GM04504 (cell line): ENCODE measurements around the gene PAIP1.
"Not testable (repeated sequence)": the region's sequence is repeated elsewhere in the genome, so short reads cannot be mapped to it uniquely, and the experiment has no call there.

Experiments
- DNase-seq: peaks from one replicate; pipeline ENCODE4 v3.0.0-alpha.2; 2012; ENCODE audit warnings: low read depth

PAIP1 gene

GRCh38 chr5:43556857-43557542 lies at the start of gene PAIP1:
Gene PAIP1, minus strand, starts transcription at chr5:43557077. Its CDS starts 231 bp downstream, at chr5:43556846.
- peak; percentile 76 for DNase-seq

GRCh38 chr5:43606351-43606750 lies 49.5 kb upstream of the PAIP1 start:
- DNase-seq, result no peak

GRCh38 chr5:43604699-43605098 lies 47.8 kb upstream of the PAIP1 start:
- DNase-seq, result no peak

- DNase-seq, result peak; percentile 16
Observed at GRCh38 chr5:43603344-43604217, 46.7 kb upstream of the PAIP1 start.

- peak; percentile 24 for DNase-seq
Observed at GRCh38 chr5:43602461-43603343, 45.8 kb upstream of the PAIP1 start, which contains the start of gene NNT. Gene NNT, plus strand, starts transcription at chr5:43603180. Its CDS starts 6,016 bp downstream, at chr5:43609196.

GRCh38 chr5:43601454-43602260 lies 44.8 kb upstream of the PAIP1 start:
- DNase-seq, result peak; percentile 15

GRCh38 chr5:43598927-43599326 lies 42.0 kb upstream of the PAIP1 start:
- DNase-seq, result not testable (repeated sequence)

- no peak for DNase-seq
Observed at GRCh38 chr5:43592363-43592762, 35.5 kb upstream of the PAIP1 start.

GRCh38 chr5:43590700-43591099 lies 33.8 kb upstream of the PAIP1 start:
- DNase-seq, result no peak

- DNase-seq, result no peak
Observed at GRCh38 chr5:43589310-43589709, 32.4 kb upstream of the PAIP1 start.

- no peak for DNase-seq
Observed at GRCh38 chr5:43588842-43589241, 32.0 kb upstream of the PAIP1 start.

GRCh38 chr5:43584166-43584699 lies 27.4 kb upstream of the PAIP1 start:
- DNase-seq, result no peak

GRCh38 chr5:43583724-43584123 lies 26.8 kb upstream of the PAIP1 start:
- no peak for DNase-seq

- DNase-seq, result no peak
Observed at GRCh38 chr5:43582082-43583005, 25.5 kb upstream of the PAIP1 start.

- DNase-seq, result no peak
Observed at GRCh38 chr5:43581398-43581797, 24.5 kb upstream of the PAIP1 start.

GRCh38 chr5:43580402-43581210 lies 23.7 kb upstream of the PAIP1 start:
- not testable (repeated sequence) for DNase-seq

- no peak for DNase-seq
Observed at GRCh38 chr5:43573058-43573457, 16.2 kb upstream of the PAIP1 start.

GRCh38 chr5:43572357-43572756 lies 15.5 kb upstream of the PAIP1 start:
- no peak for DNase-seq

GRCh38 chr5:43571237-43571636 lies 14.4 kb upstream of the PAIP1 start:
- DNase-seq, result no peak
